Stimulated activated CD8-positive, alpha-beta memory T cell treated with anti-CD3 and anti-CD28 coated beads, Interleukin-4, amount 100 ng/mL, for 4 hours (primary cell): ENCODE measurements around the gene CTNNBL1.
"Not testable (repeated sequence)": the region's sequence is repeated elsewhere in the genome, so short reads cannot be mapped to it uniquely, and the experiment has no call there.

Experiments
- DNase-seq, 2 donors: peaks; one replicate each; pipeline ENCODE4 v3.0.0-alpha.2; 2020; ENCODE audit warnings: low read depth in 2 of 2, low spot score in 1 of 2

The CTNNBL1 gene

GRCh38 chr20:37693635-37694626 is at the start of gene CTNNBL1:
Gene CTNNBL1, plus strand, starts transcription at chr20:37694030. Its CDS starts 93 bp downstream, at chr20:37694123.
- peak; percentile 92 to 96 for DNase-seq

GRCh38 chr20:37644605-37645004 is 49.2 kb upstream of the CTNNBL1 start:
- no peak for DNase-seq

- DNase-seq = no peak
Observed at GRCh38 chr20:37647946-37648345, 45.9 kb upstream of the CTNNBL1 start.

- DNase-seq = no peak
Observed at GRCh38 chr20:37649017-37649416, 44.8 kb upstream of the CTNNBL1 start.

GRCh38 chr20:37649676-37650370 is 44.0 kb upstream of the CTNNBL1 start:
- DNase-seq = no peak

GRCh38 chr20:37650661-37651060 is 43.2 kb upstream of the CTNNBL1 start:
- no peak for DNase-seq

GRCh38 chr20:37651932-37652331 is 41.9 kb upstream of the CTNNBL1 start:
- no peak for DNase-seq

- DNase-seq = no peak
Observed at GRCh38 chr20:37656945-37657344, 36.9 kb upstream of the CTNNBL1 start.

- no peak for DNase-seq
Observed at GRCh38 chr20:37657924-37658804, 35.7 kb upstream of the CTNNBL1 start.

- DNase-seq = no peak
Observed at GRCh38 chr20:37661519-37661918, 32.3 kb upstream of the CTNNBL1 start.

GRCh38 chr20:37662308-37662707 is 31.5 kb upstream of the CTNNBL1 start:
- no peak for DNase-seq

- DNase-seq = not testable (repeated sequence)
Observed at GRCh38 chr20:37664595-37664994, 29.2 kb upstream of the CTNNBL1 start.

GRCh38 chr20:37668166-37668565 is 25.7 kb upstream of the CTNNBL1 start:
- DNase-seq = no peak

- no peak for DNase-seq
Observed at GRCh38 chr20:37669062-37669772, 24.6 kb upstream of the CTNNBL1 start.

- DNase-seq = no peak
Observed at GRCh38 chr20:37669773-37670236, 24.0 kb upstream of the CTNNBL1 start.

GRCh38 chr20:37670351-37670791 is 23.5 kb upstream of the CTNNBL1 start:
- no peak for DNase-seq

- no peak for DNase-seq
Observed at GRCh38 chr20:37672143-37672542, 21.7 kb upstream of the CTNNBL1 start.

- no peak for DNase-seq
Observed at GRCh38 chr20:37673444-37673843, 20.4 kb upstream of the CTNNBL1 start.

GRCh38 chr20:37676440-37676839 is 17.4 kb upstream of the CTNNBL1 start:
- no peak for DNase-seq
